OCI-LY7 (cell line): ENCODE data around the gene AOC2. TPM values are rescaled to one million over a fixed set of nuclear protein-coding genes. Genes with fewer than 3 reads are reported as not detected.

ENCODE experiments used
- BruUV-seq: library from RNA; stranded (reverse); fragments of 400-500 nt; replicated peaks from 2 replicates; lab custom pipeline; 2021; lab: Mats Ljungman, UMichigan
- CTCF ChIA-PET: fragments of 300-600 bp; sonication (Branson Sonifier 250); formaldehyde crosslinking; loops from one replicate; lab custom pipeline; 2022; ENCODE audit warnings: antibody characterized with exemption; ENCODE audit not compliant: unreplicated experiment; lab: Charles Lee
- POLR2A ChIA-PET: fragments of 300-600 bp; sonication (Branson Sonifier 250); formaldehyde crosslinking; loops from one replicate; lab custom pipeline; 2022; ENCODE audit warnings: antibody characterized with exemption; lab: Charles Lee
- DNase-seq: peaks from one replicate; pipeline ENCODE4 v3.0.0-alpha.2; 2015; ENCODE audit warnings: low spot score
- H2AFZ ChIP-seq: fragments of 200-600 bp; sonication (generic), shearing (Covaris generic); 2 replicates; pipeline ENCODE4 v1.6.1; 2014; ENCODE audit warnings: mild to moderate bottlenecking, antibody characterized with exemption, low read length, moderate library complexity
- H3K27ac ChIP-seq: fragments of 200-600 bp; sonication (generic); 2 replicates; pipeline ENCODE4 v1.5.1; 2014; ENCODE audit warnings: mixed run types, low read depth, mild to moderate bottlenecking, moderate library complexity, low read length, inconsistent platforms; ENCODE audit not compliant: poor library complexity, severe bottlenecking
- H3K36me3 ChIP-seq: fragments of 200-600 bp; sonication (generic); 2 replicates; pipeline ENCODE4 v1.6.1; 2014; ENCODE audit warnings: mild to moderate bottlenecking, antibody characterized with exemption, low read length, moderate library complexity, mixed read lengths; ENCODE audit not compliant: insufficient read depth
- H3K4me1 ChIP-seq: fragments of 200-600 bp; sonication (generic); 2 replicates; pipeline ENCODE4 v1.5.1; 2014; ENCODE audit warnings: mild to moderate bottlenecking, low read length; ENCODE audit not compliant: insufficient read depth, poor library complexity, severe bottlenecking
- H3K4me2 ChIP-seq: fragments of 200-600 bp; sonication (generic); 2 replicates; pipeline ENCODE4 v1.6.1; 2014; ENCODE audit warnings: mild to moderate bottlenecking, low read length
- H3K4me3 ChIP-seq: fragments of 200-600 bp; sonication (generic); 2 replicates; pipeline ENCODE4 v1.5.1; 2014; ENCODE audit warnings: mild to moderate bottlenecking, low read depth, low read length; ENCODE audit not compliant: poor library complexity, severe bottlenecking
- H3K79me2 ChIP-seq: fragments of 200-600 bp; sonication (generic); 2 replicates; pipeline ENCODE4 v1.6.1; 2016; ENCODE audit warnings: low read depth, mild to moderate bottlenecking, low read length, moderate library complexity, mixed read lengths; ENCODE audit not compliant: insufficient read depth
- H3K9me2 ChIP-seq: fragments of 200-600 bp; sonication (generic); 2 replicates; pipeline ENCODE4 v1.6.1; 2016; ENCODE audit warnings: mild to moderate bottlenecking, low read length, mixed read lengths; ENCODE audit not compliant: insufficient read depth
- H3K9me3 ChIP-seq: fragments of 200-600 bp; sonication (generic); 2 replicates; pipeline ENCODE4 v1.6.1; 2014; ENCODE audit warnings: mild to moderate bottlenecking, mixed run types, low read length, mixed read lengths
- H4K20me1 ChIP-seq: fragments of 200-600 bp; sonication (generic); 2 replicates; pipeline ENCODE4 v1.6.1; 2014; ENCODE audit warnings: mild to moderate bottlenecking, antibody characterized with exemption, low read length, moderate library complexity, mixed read lengths; ENCODE audit not compliant: insufficient read depth
- EZH2phosphoT487 ChIP-seq: fragments of 200-600 bp; sonication (generic); IDR thresholded peaks from 2 replicates; pipeline ENCODE4 v1.6.1; 2018; ENCODE audit warnings: low read depth, borderline replicate concordance, mild to moderate bottlenecking, mixed run types, antibody characterized with exemption, low read length, moderate library complexity, mixed read lengths
- intact Hi-C: fragments of 100-400 bp; cut with micrococcal nuclease; formaldehyde crosslinking; loops from one replicate; pipeline ENCODE4 v1.10.0; 2022; ENCODE audit not compliant: unreplicated experiment
- total RNA-seq, 2 experiments: library from RNA; depleted of rRNA in 1 of 2; stranded (reverse); fragments of >200 nt in 1 of 2; shearing (Covaris generic) in 1 of 2; gene quantifications; 2 replicates each; pipeline ENCODE4 v1.2.3, GENCODE V29; 2014 to 2022
- TF ChIP-seq, protein P1 (sequence below): fragments of 200-600 bp; sonication (generic); conservative IDR thresholded peaks from 2 replicates; pipeline ENCODE4 v1.5.1; 2014; ENCODE audit warnings: mild to moderate bottlenecking, antibody characterized with exemption, low read length, moderate library complexity, mixed read lengths

AOC2 gene
- total RNA-seq, 2 experiments from 2014 or later = 3.3 to 5.4 TPM

DNA sequence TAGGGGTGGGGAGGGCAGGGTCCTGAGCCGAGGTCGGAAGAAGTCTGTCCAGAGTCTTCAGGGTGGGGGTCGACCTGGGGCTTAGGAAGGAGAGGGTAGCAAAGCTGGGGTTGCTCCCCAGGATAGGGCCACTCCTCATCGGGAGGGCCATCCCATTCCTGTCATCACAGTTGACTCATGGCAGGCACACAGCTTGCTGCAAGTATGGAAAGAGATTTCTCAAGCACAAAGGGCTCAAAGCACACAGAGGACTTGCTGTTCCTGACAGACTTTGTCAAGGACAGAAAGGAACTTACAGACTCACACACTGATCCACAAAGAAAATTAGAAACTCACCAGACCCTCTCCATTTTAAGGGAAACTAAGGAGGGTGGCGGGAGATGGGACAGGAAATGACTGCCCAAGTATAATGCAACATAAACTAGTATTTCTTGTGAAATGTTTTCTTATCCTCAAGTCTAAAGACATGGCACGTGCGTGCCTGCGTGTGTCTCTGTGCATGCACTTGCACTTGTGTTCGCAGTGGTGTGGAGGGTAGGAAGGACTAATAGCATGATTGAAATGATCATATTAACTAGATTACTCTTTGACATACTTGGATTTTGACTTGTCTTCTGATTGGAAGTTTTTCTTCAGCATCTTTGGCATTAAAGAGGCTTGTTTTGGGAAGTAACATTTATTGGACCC lies 2.4 kb downstream of the AOC2 start:
- DNase-seq = no peak
- BruUV-seq = no TSS peak
- no peaks in the 10 kb centered on the region for H3K9me2 ChIP-seq
- ChIA-PET POLR2A (no interaction called here), CTCF (no interaction called here)
- peaks cover 45% of the 10 kb centered on the region for H3K36me3 ChIP-seq
- intact Hi-C loops = no loop called here
- no peaks in the 10 kb centered on the region for H4K20me1 ChIP-seq
- no peak overlapping the region for H3K4me3 ChIP-seq
- no peaks in the 10 kb centered on the region for H3K4me1 ChIP-seq
- H3K4me2 ChIP-seq = no peak overlapping the region
- no peak overlapping the region for H3K27ac ChIP-seq
- H2AFZ ChIP-seq = no peak overlapping the region
- TF ChIP-seq, protein P1, sequence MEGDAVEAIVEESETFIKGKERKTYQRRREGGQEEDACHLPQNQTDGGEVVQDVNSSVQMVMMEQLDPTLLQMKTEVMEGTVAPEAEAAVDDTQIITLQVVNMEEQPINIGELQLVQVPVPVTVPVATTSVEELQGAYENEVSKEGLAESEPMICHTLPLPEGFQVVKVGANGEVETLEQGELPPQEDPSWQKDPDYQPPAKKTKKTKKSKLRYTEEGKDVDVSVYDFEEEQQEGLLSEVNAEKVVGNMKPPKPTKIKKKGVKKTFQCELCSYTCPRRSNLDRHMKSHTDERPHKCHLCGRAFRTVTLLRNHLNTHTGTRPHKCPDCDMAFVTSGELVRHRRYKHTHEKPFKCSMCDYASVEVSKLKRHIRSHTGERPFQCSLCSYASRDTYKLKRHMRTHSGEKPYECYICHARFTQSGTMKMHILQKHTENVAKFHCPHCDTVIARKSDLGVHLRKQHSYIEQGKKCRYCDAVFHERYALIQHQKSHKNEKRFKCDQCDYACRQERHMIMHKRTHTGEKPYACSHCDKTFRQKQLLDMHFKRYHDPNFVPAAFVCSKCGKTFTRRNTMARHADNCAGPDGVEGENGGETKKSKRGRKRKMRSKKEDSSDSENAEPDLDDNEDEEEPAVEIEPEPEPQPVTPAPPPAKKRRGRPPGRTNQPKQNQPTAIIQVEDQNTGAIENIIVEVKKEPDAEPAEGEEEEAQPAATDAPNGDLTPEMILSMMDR = no peak
- TF ChIP-seq EZH2phosphoT487 = no peak
- no peaks in the 10 kb centered on the region for H3K9me3 ChIP-seq
- no peaks in the 10 kb centered on the region for H3K79me2 ChIP-seq

DNA sequence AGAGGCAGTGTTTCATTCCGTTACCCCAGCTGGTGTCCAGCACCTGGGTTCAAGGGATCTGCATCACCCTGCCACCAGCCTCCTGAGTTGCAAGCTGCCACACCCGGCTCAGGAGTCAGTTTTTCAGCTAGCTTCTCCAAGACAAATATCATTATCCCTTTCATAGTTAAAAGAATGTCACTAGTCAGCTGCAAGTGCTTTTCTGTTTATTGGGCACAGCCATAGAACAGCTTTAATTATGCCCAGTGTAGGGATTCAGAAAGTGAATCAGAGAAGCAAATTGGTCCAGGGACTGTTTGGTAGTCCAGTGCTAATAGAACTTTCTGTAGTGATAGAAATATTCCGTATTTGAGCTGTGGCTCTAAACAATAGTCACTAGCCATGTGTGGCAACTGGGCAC lies 3.7 kb downstream of the AOC2 start:
- no peaks in the 10 kb centered on the region for H3K79me2 ChIP-seq
- intact Hi-C loops = no loop called here
- TF ChIP-seq, protein P1 = no peak
- TF ChIP-seq EZH2phosphoT487 = no peak
- H2AFZ ChIP-seq = no peak overlapping the region
- ChIA-PET POLR2A (no interaction called here), CTCF (no interaction called here)
- H3K27ac ChIP-seq = no peak overlapping the region
- BruUV-seq = no TSS peak
- H3K9me3 ChIP-seq = no peaks in the 10 kb centered on the region
- no peak overlapping the region for H3K4me3 ChIP-seq
- no peaks in the 10 kb centered on the region for H3K9me2 ChIP-seq
- no peak overlapping the region for H3K4me2 ChIP-seq
- no peak for DNase-seq
- peaks cover 31% of the 10 kb centered on the region for H3K36me3 ChIP-seq
- no peaks in the 10 kb centered on the region for H4K20me1 ChIP-seq
- peaks cover 4% of the 10 kb centered on the region for H3K4me1 ChIP-seq

DNA sequence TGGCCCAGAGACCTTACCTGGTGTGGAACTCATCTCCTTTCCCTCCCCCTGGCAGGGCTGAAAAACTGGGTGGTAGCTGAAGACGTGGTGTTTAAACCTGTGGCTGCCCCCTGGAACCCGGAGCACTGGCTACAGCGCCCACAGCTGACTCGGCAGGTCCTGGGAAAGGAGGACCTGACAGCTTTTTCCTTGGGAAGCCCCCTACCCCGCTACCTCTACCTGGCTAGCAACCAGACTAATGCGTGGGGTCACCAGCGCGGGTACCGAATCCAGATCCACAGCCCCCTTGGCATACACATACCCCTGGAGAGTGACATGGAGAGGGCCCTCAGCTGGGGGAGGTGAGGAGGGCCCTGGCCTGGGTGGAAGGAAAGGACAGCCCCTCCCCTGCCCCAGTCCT lies 4.7 kb downstream of the AOC2 start:
- H3K27ac ChIP-seq = no peak overlapping the region
- H3K4me3 ChIP-seq = no peak overlapping the region
- no peaks in the 10 kb centered on the region for H3K9me3 ChIP-seq
- peaks cover 22% of the 10 kb centered on the region for H3K36me3 ChIP-seq
- no peaks in the 10 kb centered on the region for H3K9me2 ChIP-seq
- ChIA-PET POLR2A (no interaction called here), CTCF (no interaction called here)
- H3K4me1 ChIP-seq = peaks cover 13% of the 10 kb centered on the region
- TF ChIP-seq EZH2phosphoT487 = no peak
- TF ChIP-seq, protein P1 = no peak
- intact Hi-C loops = no loop called here
- DNase-seq = no peak
- H3K79me2 ChIP-seq = no peaks in the 10 kb centered on the region
- H3K4me2 ChIP-seq = no peak overlapping the region
- no TSS peak for BruUV-seq
- H4K20me1 ChIP-seq = no peaks in the 10 kb centered on the region
- no peak overlapping the region for H2AFZ ChIP-seq
